ENCODE measurements around the gene YBX1.
A peak's percentile ranks its signal among the peaks of the same experiment; 100 is the strongest.

The YBX1 gene

DNA sequence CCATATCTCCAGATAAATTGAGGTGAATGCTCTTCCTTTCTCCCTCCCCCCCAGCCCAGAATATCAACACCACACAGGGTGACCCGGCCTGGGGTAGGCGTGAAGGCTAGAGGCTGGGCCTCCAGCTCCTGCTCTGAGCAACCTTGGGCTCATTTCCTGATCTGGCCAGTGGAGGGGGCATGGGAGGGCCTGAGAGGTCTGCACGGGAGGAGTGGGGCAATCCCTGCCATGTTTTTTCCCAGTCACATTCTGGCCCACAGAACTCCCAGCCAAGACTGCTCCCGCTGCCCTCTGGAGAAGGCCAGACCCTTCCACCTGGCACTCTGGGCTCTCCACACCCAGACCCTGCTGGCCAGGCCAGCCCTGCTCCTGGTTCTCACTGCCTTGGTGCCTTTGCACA is 53.9 kb downstream of the YBX1 start:
- no peak for ATAC-seq
- no peak overlapping the region for H3K4me3 Mint-ChIP-seq
- H3K27ac Mint-ChIP-seq = no peak overlapping the region
- H3K4me1 Mint-ChIP-seq = peaks cover 20% of the 10 kb centered on the region
- no peaks in the 10 kb centered on the region for H3K27me3 Mint-ChIP-seq
- no peaks in the 10 kb centered on the region for H3K9me3 Mint-ChIP-seq
- H3K36me3 Mint-ChIP-seq = no peaks in the 10 kb centered on the region

DNA sequence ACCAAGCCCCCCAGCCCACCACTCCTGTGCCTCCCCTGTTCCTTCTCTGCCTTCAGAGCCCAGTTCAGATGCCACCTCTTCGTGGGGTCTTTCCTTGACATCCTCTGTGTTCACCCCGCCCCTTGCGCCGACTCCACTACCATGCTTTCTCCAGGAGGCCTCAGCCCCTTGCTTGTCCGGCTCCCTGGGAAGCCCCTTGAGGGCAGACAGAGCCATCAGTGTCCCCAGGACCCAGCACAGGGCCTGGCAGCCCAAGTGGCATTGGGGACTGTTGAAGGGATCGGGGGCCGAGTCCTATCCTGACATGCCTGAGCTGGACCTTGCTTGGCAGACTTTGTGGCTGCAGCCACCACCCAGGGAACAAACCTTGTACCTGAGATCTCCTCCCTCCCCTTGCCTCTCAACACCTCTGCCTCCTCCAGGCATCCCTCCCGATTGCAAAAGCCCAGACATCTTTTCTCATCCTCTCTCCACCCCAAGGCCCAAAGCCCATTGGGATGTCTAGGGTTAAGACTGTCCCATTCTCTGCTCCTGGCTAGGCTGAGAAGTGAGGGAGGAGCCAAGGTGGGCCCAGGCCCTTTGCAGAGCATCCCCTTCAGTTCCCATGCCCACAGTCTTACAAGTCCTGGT is 54.5 kb downstream of the YBX1 start:
- Mint-ChIP-seq H3K4me3 (no peak overlapping the region), H3K36me3 (no peaks in the 10 kb centered on the region), H3K27ac (peak overlapping the region; percentile 6), H3K27me3 (no peaks in the 10 kb centered on the region), H3K9me3 (no peaks in the 10 kb centered on the region), H3K4me1 (peaks cover 20% of the 10 kb centered on the region)
- ATAC-seq = no peak

DNA sequence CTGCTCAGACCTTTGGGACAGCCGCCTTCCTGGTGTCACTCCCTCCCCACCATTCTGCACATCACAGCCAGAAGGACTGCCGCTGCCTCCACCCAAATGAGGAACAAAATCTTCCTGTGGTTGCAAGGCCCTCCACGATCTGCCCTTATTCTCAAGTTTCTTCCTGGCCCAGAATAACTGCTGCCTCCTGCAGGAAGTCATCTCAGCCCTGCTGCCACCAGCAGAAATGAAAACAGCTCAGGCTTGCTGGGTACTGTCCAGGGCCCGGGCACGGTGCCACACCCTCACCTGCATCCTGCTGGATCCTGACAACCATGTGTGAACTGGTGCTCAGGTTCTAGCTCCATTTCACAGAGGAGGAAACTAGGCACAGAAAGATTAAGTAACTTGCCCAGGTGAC is 55.0 kb downstream of the YBX1 start:
- Mint-ChIP-seq H3K4me1 (peaks cover 20% of the 10 kb centered on the region), H3K27me3 (no peaks in the 10 kb centered on the region), H3K9me3 (no peaks in the 10 kb centered on the region), H3K36me3 (no peaks in the 10 kb centered on the region), H3K4me3 (no peak overlapping the region), H3K27ac (peak overlapping the region; percentile 6)
- peak; percentile 60 for ATAC-seq

DNA sequence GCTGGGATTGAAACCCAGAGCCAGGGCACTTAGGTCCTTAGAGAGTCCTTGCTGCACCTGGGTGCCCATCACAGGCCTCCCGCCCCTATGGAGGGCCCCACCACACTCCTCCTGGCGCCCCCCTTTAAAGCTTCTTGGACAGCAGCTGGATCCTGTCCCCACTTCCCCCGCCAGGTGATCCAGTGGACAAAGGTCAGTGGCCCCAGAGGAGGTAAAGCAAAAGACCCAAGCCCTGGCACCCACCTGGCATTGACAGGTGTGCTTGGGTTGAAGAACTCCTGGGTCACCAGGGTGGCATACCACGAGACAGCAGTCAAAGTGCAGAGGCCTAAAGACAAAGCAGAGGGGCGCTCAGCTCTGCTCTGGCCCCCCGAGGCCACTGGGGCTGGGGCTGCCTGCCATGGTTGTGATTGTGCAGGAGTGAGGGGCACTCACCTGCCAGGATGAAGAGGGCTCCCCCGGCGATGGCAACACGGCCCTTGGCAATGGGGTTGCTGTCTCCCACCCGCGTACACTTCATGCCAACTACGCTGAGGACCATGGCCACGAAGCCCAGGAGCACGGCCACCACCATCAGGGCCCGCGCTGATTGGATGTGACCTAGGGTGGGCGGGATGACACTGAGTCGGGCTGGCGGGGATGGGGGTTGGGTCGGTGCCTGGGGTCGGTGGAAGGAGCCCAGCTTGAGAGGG is 55.9 kb downstream of the YBX1 start:
- H3K27ac Mint-ChIP-seq = peak overlapping the region; percentile 6
- H3K27me3 Mint-ChIP-seq = no peaks in the 10 kb centered on the region

DNA sequence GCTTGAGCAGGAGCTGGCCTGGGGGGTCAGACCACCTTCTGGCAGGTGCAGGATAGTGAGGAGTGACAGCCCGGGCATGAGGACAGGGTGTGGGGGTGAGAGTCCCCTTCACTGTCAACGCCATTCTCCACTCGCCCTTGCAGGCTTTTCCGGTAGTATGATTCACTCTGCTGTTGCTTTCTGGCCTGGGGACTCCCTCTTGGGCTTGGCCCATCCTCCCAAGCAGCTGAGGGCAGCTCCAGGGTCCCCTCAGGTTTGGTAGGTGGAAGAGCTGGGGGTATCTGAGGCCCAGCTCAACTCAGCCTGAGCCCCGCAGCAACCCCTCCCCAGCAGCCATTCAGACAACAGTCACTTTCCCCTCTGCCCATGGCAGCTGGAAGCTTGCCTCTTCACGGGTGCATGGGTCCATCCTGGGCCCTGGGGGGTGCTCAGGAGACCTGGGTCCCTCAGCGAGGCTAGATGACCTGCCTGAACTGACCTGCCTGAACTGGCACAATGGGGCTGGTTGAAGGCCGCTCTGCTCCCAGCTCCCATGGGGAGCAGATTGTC is 56.5 kb downstream of the YBX1 start:
- Mint-ChIP-seq H3K27me3 (no peaks in the 10 kb centered on the region), H3K36me3 (no peaks in the 10 kb centered on the region), H3K4me3 (no peak overlapping the region), H3K4me1 (peaks cover 20% of the 10 kb centered on the region), H3K27ac (no peak overlapping the region), H3K9me3 (no peaks in the 10 kb centered on the region)
- no peak for ATAC-seq

More for the DNA sequence above, 55.9 kb downstream of the YBX1 start:
- Mint-ChIP-seq H3K36me3 (no peaks in the 10 kb centered on the region), H3K4me1 (peaks cover 20% of the 10 kb centered on the region), H3K9me3 (no peaks in the 10 kb centered on the region), H3K4me3 (no peak overlapping the region)
- no peak for ATAC-seq

DNA sequence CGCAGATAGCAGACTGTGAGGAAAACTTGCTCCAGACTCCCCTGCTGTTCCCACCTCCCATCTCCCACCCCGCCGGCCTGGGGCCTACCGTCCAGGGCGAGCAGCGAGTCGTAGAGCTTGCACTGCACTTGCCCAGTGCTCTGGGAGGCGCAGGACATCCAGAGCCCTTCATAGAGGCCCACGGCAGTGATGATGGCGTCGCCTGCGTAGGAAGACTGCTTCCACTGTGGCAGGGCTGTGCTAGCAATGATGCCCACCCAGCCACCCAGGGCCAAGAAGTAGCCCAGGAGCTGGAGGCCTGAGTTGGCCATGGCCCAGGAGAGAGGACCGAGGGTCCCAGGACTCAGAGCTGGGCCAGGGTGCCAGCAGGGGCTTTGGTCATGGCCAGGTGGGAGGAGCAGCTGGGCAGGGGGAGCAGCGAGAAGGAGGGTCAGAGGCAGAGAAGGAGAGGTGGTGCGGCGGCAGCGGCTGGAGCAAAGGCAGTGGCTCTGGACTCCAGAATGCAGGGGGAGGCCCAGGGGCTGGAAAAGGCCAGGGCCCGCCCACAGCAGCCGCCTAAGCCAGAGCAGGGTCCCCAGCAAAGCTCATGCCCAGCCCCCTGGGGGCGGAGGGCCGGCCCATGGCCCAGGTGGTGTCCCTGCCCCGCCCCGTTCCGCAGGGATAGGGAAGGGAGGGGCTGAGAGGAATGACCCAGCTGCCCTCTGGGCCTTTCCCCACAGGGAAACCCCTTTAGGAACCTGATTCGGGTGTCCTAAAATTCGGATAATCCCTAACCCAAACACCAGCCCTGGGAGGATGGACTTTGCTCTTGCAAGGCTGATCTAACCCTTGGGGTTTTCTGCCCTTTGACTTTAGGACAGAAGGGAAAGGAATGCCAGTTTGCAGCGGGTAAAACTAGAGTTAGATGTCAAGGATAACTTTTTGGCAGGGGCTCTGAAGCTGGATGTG is 57.8 kb downstream of the YBX1 start, which contains the start of gene CLDN19:
TSS of gene CLDN19 (minus strand) at position 484 of the 948 bp plus-strand sequence. CDS start at position 311, 173 bp downstream.
- peaks cover 20% of the 10 kb centered on the region for H3K4me1 Mint-ChIP-seq
- no peaks in the 10 kb centered on the region for H3K27me3 Mint-ChIP-seq
- ATAC-seq = no peak
- H3K4me3 Mint-ChIP-seq = no peak within 1 kb of the TSS
- H3K27ac Mint-ChIP-seq = no peak within 1 kb of the TSS
- H3K9me3 Mint-ChIP-seq = no peaks in the 10 kb centered on the region
- H3K36me3 Mint-ChIP-seq = no peaks in the 10 kb centered on the region

DNA sequence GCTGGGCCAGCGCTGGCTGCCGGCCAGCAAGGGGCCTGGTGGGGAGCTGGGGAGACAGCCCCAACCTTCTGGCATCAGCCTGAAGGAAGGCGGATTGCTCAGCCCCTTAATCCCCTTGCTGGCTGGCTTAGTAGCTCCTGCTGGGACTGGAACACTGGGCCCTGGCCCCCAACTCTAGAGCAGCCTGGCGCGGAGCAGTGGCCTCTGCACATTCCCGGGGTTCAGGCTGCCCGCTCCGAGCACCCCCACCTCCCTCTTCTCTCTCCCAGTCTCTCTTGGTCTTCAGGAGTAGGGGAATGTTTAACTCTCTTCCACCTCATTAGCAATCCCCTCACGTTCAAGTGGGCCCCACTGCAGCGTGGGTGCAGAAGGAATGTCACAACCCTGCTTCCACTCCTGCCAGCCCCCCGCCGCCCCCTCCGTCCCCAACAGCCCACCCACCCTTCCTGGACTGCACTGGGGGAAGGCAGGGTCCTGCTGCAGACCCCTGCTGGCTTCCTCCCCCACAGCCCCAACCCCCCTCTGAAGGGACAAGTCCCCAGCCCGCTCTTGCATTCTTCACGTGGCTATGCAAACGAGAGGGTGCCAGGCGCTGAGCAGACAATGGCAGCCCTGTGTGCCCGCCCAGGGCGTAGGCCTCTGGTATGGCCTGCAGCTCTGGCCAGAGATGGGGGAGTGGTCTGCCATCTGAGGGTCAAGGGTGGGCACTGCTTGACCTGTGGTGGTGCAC is 58.8 kb downstream of the YBX1 start:
- ATAC-seq = no peak
- no peaks in the 10 kb centered on the region for H3K27me3 Mint-ChIP-seq
- peaks cover 20% of the 10 kb centered on the region for H3K4me1 Mint-ChIP-seq
- no peak overlapping the region for H3K27ac Mint-ChIP-seq
- H3K9me3 Mint-ChIP-seq = no peaks in the 10 kb centered on the region
- no peak overlapping the region for H3K4me3 Mint-ChIP-seq
- H3K36me3 Mint-ChIP-seq = no peaks in the 10 kb centered on the region

DNA sequence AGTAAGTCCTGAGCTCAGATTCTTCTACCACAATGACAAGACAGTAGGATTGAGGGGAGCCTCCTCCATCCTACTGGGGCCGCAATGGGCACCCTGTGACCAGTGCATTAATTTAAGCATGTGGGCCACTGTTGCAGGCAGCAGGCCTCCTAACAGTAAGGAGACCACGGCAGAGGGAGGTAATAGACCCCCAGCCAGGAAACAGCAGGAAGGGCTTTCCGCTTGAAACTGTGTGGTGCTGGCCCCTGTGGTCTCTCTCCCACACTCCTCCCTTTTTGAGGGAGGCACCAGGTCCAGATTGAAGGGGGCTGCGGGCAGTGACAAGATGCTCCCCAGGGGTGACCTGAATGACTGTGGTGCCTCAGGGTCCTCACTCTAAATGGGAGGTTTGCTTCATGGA is 59.5 kb downstream of the YBX1 start:
- no peak for ATAC-seq
- no peak overlapping the region for H3K27ac Mint-ChIP-seq
- H3K9me3 Mint-ChIP-seq = no peaks in the 10 kb centered on the region
- H3K27me3 Mint-ChIP-seq = no peaks in the 10 kb centered on the region
- H3K36me3 Mint-ChIP-seq = no peaks in the 10 kb centered on the region
- no peak overlapping the region for H3K4me3 Mint-ChIP-seq
- peaks cover 14% of the 10 kb centered on the region for H3K4me1 Mint-ChIP-seq

DNA sequence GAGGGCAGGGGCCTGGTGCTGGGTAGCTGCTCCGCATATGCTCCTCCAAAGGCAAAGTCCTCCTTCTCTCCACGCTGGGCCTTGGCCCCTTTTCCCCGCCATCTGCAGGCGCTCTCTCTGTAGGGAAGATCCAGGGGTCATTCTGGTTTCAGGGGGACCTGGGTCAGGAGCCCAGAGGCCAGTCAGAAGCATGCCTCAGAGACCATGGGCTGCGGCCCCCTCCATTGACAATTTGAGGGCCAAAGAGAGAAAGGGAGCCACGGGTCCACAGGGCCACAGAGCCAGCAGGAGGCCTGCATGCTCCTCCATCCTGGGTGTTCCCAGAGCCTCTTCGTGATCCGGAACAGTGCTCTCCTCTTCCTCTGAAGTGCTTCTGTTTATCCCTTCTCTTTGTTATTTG is 59.9 kb downstream of the YBX1 start:
- Mint-ChIP-seq H3K4me1 (peaks cover 10% of the 10 kb centered on the region), H3K36me3 (no peaks in the 10 kb centered on the region), H3K27me3 (no peaks in the 10 kb centered on the region), H3K9me3 (no peaks in the 10 kb centered on the region), H3K27ac (no peak overlapping the region), H3K4me3 (no peak overlapping the region)
- ATAC-seq = no peak

DNA sequence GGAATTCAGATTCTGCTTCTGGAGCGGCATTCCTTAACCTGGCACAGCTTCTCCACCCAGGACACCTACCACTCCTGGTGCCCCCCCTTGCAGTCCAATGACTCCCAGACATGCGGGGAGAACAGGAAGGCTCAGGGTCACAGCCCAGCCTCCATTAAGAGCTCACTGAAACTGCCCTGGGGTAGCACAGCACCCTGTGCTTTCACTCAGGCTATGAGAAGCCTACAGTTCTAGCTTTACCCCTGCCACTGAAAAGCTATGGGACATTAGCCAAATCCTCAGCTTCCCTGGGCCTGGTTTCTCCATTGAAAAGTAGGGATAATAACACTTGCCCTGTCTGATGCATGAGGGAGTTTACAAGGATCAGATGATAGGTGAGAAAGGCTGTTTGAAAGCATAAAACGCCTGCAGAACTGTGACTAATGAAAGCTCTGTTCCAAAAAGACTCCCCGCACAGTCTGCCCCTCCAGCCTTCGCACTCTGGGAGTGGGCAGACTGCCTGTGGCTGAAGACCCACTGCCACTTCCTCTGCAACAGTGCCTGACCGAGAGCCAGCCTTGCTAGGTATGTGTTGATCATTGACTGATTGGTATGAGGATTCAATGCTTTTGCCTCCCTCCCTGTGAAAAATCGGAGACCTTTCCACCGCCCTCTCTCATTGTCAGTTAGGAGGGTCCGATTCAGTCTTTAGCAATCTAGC is 60.5 kb downstream of the YBX1 start:
- Mint-ChIP-seq H3K27ac (no peak overlapping the region), H3K9me3 (no peaks in the 10 kb centered on the region), H3K4me3 (no peak overlapping the region), H3K36me3 (peaks cover under 1% of the 10 kb centered on the region), H3K4me1 (peaks cover 3% of the 10 kb centered on the region), H3K27me3 (no peaks in the 10 kb centered on the region)
- no peak for ATAC-seq

DNA sequence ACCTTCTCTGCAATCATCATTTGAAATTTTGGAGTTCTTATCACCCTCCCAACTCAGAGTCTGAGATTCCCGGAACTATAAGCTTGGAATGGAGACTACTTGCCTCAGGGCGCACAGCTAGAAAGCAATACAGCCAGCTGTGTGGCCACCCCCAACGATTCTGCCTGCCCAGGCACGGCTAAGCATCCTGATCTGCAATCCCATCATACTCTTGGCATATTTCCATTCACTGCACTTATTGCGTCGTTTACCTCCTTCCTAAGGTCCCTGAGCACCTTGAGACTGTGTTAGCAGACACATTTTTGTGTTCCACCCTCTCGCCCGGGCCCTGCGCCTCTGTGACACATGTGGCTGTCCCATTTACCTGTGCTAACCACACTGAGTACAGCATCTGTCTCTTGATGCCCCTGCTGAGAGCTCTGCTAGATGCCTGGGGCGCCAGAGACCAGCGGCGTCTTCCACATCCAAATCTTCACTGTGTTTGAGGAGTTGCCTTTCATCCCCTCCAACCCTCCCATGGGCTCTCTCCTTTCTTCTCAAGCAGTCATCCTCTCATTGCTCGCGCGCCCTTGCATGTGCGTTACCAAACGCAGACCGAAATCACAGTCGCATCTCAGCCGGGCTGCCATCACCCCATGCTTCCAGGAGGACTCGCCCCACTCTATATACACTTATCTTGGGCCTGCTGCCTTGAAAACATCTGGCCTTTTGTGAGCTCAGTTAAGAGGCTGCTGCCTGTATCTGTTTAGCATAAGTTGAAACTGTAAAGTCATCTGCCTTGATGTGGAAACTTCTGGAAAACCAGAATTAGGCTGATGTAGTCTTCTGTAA is 61.3 kb downstream of the YBX1 start:
- no peak for ATAC-seq
- Mint-ChIP-seq H3K36me3 (peaks cover 8% of the 10 kb centered on the region), H3K27me3 (no peaks in the 10 kb centered on the region), H3K27ac (no peak overlapping the region), H3K4me3 (no peak overlapping the region), H3K9me3 (no peaks in the 10 kb centered on the region), H3K4me1 (no peaks in the 10 kb centered on the region)

DNA sequence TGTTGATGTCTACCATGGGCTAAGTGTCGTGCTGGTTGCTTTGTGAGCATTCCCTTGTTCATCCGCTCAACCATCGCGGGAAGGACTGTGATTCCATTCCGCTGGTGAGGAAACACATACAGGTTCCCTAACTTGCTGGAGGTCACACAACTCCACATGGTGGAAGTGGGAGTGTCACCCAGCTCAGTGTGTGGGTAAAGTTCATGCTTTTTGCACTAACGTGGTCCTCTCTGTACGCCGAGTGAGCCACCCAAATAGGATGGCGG is 61.9 kb downstream of the YBX1 start:
- Mint-ChIP-seq H3K27ac (no peak overlapping the region), H3K9me3 (no peaks in the 10 kb centered on the region), H3K4me1 (no peaks in the 10 kb centered on the region), H3K27me3 (no peaks in the 10 kb centered on the region), H3K36me3 (peaks cover 14% of the 10 kb centered on the region), H3K4me3 (no peak overlapping the region)
- no peak for ATAC-seq

DNA sequence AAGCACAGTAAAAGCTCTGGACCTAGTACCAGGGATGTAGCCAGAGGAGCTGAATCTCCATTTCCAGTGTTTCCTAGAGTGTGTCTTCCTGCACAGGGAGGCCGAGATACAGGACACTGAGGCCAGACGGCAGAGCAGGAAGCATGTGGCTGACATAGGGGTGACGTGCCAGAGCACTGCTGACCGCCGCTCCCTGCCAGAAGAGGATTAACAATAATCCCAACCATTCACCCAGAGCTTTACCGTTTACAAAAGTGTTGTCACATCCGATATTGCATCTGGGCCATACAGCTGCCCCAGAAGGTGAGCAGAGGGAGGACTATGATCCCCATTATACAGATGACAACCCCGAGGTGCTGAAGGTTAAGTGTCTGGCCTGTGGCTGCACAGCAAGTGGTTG is 63.6 kb downstream of the YBX1 start:
- H3K4me3 Mint-ChIP-seq = no peak overlapping the region
- H3K4me1 Mint-ChIP-seq = no peaks in the 10 kb centered on the region
- no peak overlapping the region for H3K27ac Mint-ChIP-seq
- no peak for ATAC-seq
- peaks cover 26% of the 10 kb centered on the region for H3K36me3 Mint-ChIP-seq
- no peaks in the 10 kb centered on the region for H3K27me3 Mint-ChIP-seq
- H3K9me3 Mint-ChIP-seq = no peaks in the 10 kb centered on the region
